HG02884 (cell line): ENCODE results near the gene GSTT4.
"Not testable (repeated sequence)": the region's sequence is repeated elsewhere in the genome, so short reads cannot be mapped to it uniquely, and the experiment has no call there.

ENCODE experiments used
- ATAC-seq: cut with Tn5 transposase; IDR thresholded peaks from one replicate; pipeline ENCODE4 v1.9.1; 2021; ENCODE audit warnings: mild to moderate bottlenecking, moderate library complexity; ENCODE audit not compliant: unreplicated experiment

GSTT4 gene

DNA sequence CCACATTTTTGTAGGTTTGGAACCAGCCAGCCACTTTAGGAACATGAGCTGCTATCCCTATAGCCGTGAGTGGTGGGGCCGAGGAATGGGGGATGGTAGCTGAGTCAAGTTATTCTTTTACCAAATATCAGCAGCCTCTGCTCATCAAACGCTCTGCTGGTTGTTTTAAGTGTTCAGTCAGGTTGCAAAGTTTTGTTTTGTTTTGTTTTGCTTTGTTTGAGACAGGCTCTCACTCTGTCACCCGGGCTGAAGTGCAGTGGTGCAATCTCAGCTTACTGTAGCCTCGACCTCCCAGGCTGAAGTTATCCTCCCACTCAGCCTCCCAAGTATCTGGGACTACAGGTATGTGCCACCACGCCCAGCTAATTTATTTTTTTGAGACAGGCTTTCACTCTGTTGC, 20.2 kb upstream of the GSTT4 start:
- ATAC-seq: no peak

- no peak for ATAC-seq
Observed at GRCh38 chr22:24024354-24024753, 19.1 kb upstream of the GSTT4 start.

DNA sequence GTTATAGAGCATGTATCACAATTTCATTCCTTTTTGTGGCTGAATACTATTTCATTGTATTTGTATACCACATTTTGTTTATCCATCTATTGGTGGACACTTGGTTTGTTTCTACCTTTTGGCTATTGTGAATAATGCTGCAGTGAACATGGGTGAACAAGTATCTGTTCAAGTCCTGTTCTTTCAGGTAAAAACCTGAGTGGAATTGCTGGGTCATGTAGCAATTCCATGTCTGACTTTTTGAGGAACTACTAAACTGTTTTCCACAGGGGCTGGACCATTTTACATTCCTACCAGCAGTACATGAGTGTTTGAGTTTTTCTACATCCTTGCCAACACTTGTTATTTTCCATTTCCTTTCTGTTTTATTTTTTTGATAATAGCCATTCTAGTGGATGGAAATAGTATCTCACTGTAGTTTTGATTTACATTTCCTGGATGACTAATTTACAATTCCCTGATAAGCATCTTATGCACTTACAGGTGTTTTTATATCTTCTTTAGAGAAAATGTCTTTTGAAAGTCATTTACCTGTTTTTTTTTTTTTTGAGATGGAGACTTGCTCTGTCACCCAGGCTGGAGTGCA, 18.0 kb upstream of the GSTT4 start:
- no peak for ATAC-seq

DNA sequence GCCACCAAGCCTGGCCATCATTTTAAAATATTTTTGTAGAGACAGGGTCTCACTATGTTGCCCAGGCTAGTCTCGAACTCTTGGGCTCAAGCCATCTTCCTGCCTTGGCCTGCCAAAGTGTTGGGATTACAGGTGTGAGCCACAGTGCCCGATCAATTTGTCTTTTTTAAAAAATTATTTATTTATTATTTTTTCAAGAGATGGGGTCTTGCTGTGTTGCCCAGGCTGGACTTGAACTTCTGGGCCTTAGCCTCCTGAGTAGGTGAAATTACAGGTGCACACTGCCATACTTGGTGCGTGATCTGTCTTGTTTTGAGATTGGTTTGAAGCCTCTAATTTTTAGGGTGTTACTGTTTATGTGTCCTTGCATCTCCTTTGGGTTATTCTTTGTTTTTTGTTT, 16.1 kb upstream of the GSTT4 start:
- no peak for ATAC-seq

DNA sequence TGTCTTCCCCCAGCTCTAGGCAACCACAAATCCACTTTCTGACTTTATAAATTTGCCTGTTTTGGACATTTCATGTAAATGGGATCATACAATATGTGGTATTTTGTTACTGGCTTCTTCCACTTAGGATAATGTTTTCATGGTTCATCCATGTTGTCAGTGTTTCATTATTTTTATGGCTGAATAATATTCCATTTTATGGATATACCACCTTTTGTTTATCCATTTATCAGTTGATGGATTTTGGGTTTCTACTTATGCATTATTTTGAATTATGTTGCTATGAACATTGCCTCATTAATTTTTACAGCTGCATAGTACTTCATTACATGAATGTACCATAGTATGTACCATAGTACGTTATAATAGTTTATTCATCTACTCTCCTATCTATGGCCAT, 10.9 kb upstream of the GSTT4 start:
- no peak for ATAC-seq

DNA sequence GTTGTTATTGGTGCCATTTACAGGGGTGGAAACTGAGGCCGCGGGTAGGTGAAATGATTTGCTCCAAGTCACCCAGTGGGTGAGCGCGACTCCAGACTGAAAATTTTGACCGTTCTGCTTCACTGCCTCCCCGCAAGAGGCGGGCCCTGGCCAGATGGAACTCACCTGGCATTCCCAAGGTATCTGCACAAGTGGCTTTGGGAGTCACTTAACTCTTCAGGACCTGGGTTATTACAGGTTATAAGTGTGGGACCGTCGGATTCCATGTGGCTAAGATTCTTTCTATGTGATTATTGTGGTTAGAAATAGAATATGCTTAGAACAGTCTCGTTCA, 6.4 kb upstream of the GSTT4 start:
- ATAC-seq: no peak

DNA sequence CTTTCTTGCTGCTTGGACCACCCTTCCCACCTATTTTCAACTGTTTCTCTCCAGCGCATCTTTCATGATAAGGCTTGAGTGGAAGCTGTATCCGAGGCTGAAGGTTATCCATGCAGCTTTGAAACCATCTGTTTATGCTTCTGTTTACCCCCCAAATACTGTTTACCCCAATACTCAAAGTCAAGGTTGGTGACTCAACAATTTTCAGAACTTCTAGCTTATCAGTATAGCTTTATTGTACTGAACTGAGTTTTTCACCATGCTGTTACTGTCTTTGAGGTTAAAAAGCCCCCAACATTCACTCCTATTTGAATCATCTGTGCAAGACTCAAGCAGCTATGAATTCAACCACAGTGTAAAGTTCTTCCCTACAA, 4.8 kb upstream of the GSTT4 start:
- no peak for ATAC-seq

GRCh38 chr22:24009227-24010017, 4.2 kb upstream of the GSTT4 start:
- ATAC-seq: no peak

DNA sequence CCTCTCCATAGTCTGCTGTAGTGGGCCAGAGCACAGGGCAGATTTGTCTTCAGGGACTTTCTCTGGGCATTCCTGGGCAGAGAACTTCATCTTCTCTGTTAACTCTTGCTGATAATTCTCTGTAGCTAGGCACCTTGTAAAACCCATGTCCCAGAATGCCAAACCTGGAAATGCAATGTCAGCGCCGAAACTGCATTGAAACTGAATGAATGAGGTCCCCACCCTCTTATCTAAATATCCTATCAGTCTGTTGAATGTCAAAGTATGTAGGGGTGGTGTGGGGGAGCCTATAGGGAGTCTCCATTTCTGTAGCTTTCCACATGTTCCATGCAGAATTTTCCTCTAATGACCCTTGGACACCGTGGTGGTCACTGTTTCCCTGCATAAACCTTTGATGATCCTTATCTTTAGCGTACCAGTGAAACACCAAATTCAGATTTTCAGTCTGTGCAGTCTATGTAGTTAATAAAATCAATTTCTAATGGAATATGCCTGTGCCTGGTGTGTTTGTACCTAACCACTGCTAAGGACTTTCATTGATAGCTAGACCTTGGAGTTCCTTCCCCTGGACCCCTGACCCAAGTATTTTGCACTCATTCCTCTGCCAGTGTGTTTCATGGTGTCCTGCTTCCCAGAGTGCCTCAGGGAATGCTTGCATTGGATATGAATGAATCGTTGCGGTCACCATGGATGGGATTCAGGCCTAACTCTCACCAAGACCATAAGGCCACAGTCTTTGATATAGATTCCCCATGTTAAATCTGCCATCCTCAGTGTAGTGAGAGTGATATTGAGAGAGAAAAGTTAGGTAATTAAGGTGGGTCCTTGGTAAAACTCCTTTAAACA, 3.4 kb upstream of the GSTT4 start:
- ATAC-seq: no peak

DNA sequence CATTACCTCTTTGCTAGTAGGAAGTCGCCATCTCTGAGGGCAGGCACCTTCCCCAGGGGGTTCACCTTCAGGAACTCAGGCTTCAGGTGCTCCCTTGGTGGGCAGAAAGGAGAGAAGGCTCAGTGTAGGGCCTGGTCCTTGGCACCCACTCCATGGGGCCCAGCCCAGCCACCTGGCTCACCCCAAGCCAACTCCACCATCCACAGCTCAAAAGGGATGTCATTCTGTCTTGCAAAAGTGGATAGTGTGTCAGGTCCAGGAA, 2.7 kb upstream of the GSTT4 start:
- ATAC-seq: no peak

DNA sequence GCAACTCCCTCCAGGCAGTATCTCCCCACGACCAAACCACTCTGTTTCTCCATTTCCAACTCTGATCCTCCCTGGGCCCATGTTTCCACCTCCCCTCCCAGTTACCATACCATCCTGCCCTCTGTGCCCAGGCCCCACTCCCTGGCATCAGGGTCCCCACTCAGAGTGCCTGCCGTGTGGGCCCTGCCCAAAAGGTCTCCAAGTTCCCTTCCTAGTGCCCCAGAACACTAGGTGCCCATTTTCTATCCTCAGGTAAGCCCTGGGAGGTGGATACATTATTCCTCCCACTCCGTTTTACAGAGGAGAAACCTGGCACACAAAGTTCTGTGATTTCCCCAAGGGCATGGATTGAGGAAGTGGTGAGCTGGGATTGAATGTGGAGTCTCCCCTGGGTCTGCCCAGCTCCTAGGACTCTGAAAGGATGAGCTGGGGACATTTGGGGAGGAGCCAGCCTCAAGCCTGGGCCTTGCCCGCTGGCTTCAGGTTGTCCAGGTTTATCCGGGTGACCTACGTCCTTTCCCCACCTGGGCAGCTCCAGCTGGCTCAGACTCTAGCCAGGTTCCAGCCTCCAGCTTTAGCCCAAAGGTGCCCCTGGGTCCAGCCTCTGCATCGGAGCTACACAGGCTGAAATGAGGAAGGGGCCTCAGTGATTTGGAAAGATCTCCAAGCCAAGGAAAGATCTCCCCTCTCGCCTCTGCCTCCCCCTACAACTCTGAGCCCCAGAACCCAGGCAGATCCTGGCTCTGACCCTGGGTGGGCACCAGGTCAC, 2.2 kb upstream of the GSTT4 start:
- no peak for ATAC-seq

- no peak for ATAC-seq
Observed at GRCh38 chr22:24006914-24007214, 1.6 kb upstream of the GSTT4 start.

GRCh38 chr22:24006207-24006913, 1.1 kb upstream of the GSTT4 start:
- ATAC-seq: no peak

DNA sequence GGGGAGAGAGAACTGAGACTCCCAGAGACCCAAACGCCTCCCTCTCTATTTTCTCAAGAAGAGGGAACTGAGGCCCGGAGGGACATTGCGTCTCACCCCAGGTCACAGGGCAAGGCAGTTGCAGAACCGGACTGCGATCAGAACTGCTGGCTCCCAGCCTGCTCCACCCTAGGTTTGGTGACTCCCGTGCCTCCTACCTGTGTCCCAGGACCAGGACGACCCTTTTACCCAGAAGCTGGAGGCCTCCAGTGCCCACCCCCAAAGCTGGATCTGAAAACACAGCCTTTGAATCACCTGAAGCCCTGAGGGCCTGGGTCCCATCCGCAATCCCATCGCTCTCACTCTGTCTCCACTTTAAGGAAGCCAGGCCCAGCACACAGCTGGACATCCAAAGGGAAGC, 1.4 kb downstream of the GSTT4 start:
- ATAC-seq: no peak

- ATAC-seq: no peak
Observed at GRCh38 chr22:24002851-24003250, 2.4 kb downstream of the GSTT4 start.

DNA sequence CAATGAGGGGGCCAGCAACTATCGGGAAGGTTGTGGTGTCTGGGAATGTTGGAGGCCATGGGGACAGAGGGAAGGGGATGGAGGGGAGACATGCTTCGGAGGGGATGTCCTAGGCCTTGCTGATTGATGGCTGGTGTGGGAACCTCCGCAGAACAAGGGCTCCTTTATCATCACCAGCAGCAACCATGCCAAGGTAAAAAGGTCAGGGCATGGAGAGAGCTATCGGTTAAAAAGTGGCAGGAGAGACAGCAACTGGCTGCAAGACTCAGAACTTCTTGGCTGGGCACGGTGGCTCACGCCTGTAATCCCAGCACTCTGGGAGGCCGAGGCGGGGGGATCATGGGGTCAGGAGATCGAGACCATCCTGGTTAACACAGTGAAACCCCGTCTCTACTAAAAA, 3.0 kb downstream of the GSTT4 start:
- ATAC-seq: no peak

DNA sequence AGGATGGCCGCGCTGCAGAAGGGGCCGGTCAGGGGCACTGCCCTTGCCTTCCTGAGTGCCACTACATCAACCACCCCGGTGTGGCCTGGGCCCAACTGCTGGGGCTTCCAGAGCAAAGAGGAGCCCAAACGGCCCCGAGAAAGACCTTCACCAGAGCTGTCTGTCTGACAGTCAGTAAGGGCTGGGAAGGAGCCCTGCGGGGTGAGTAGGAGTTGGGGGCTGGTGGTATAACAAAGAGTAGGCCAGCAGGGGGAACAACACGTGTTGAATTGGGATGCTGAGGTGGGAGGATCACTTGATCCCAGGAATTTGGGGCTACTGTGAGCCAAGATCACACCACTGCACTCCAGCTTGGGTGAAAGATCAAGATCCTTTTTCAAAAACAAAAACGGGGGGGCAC, 3.9 kb downstream of the GSTT4 start:
- no peak for ATAC-seq

DNA sequence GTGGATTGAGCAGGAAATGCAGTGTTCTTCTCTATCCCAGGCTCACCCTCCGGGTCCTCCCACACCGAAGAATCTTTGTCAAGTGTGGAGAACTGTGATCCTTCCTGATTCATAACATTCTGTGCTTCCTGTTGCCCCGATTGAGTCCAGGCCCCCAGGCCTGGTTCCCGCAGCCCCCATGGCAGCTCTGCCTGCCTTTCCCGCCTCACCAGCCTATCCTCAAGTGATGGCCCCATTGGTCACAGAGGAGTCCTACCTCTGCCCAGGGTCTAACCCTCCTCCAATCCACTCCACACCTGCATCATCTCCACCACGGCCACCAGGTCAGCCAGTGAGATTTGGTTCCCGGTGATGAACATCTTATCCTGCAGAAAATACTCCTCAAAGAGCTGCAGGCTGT, 5.5 kb downstream of the GSTT4 start:
- not testable (repeated sequence) for ATAC-seq

DNA sequence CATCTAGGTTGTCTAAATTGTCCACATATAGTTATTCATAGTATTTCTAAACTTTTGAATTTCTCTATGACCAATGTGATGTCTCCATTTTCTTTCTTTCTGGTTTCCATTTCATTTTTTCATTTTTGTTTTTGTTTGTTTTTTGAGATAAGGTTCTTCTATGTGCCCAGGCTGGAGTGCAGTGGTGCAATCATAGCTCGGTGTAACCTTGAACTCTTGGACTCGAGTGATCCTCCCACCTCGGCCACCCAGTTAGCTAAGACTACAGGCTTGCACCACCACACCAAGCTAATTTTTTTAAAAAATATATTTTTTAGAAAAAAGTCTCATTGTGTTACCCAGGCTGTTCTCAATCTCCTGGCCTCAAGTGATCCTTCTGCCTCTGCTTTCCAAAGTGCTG, 8.2 kb downstream of the GSTT4 start:
- no peak for ATAC-seq

GRCh38 chr22:23993581-23994177, 11.6 kb downstream of the GSTT4 start:
- not testable (repeated sequence) for ATAC-seq

DNA sequence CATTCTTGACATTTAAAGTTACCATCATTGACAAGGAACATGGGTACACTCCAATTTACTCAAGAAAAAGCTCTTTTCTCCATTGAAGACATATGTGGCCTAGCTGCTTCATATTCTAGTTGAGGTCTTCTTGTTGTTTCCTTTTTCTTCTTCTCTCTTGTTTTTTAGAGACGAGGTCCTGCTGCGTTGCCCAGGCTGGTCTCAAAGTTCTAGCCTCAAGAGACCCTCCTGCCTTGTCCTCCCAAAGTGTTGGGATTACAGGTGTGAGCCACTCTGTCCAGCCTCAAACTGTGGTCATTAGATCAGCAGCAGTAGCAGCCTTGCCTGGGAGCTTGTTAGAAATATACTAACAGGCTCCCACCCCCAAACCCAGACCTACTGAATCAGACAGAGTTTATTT, 12.2 kb downstream of the GSTT4 start:
- ATAC-seq: not testable (repeated sequence)
